ENCODE results near the gene KIAA1549. TPM values are rescaled to one million over a fixed set of nuclear protein-coding genes. Genes with fewer than 3 reads are reported as not detected.

KIAA1549 gene
- total RNA-seq, 1 donor from 2014 or later, result 0.53 TPM

DNA sequence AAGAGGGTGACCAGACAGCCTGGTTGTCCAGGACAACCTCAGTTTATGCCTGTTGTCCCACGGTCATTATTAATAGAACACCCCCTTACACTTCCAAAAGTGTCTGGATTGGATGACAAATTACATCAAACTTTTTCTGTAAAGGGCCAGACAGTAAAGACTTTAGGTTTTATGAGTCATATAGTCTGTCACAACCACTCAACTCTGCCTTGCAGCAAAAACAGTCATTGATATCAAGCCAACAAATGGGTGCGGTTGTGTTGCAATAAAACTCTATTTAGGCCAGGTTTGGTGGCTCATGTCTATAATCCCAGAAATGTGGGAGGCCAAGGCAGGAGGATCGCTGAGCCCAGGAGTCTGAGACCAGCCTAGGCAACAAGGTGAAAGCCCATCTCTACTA is 116.5 kb downstream of the KIAA1549 start:
- DNase-seq (ENCODE audit: low spot score) (no peak), ATAC-seq (no peak)

DNA sequence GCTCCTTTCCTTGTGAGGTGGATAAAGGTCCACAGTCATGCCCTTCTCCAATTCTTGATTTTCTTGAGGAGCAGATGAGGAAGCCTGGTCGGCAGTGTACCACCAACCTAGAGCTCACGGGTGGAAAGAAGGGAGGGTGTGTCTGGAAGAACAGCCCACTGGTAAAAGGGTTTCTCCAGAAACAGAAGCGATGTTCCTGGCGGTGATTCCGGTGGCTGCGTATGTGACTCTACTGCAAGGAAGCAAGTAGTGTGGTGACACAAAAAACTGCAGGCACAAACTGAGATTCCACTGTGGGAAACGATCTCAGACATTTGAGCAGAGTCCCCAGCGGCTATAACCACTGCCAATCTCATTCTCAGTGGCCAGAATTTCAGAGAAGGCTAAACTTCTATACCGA is 117.3 kb downstream of the KIAA1549 start:
- no peak for ATAC-seq

DNA sequence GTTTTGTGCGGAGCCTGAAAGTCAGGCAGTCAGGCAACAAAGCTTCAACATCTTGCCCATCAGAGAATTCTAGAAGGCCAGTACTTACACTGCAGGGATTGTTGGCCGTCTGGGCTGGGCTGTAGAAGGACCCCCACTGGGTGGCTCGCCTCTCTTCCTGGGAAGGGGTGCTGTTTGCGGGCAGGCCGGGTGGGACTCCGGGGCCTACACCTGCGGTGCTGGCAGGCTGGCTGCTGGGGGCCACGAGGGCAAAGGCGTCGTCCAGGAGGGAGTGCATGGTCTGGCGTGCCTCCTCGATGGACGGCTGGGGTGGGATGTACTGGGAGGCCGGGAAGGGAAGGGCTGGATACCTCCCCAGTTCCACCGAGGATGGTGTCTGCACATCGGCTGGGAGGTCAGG is 120.1 kb downstream of the KIAA1549 start:
- ATAC-seq (no peak), DNase-seq (ENCODE audit: low spot score) (no peak)

More for the DNA sequence above, 117.3 kb downstream of the KIAA1549 start:
- DNase-seq (ENCODE audit: low spot score), result no peak

DNA sequence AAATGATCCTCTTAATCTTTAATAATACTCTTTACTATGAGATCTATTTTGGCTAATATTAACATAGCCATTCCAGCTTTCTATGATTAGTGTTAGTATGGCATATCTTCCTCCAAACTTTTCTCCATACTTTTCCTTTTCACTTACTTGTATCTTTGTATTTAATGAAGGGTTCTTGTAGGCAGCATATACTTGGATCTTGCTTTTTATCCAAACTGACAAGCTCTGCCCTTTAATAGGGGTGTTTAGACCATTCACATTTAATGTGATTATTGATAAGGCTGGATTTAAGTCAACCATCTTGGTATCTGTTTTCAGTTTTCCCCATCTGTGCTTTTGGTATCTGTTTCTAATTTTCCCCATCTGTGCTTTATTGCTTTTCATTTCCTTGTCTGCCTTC is 123.5 kb downstream of the KIAA1549 start:
- no peak for ATAC-seq

DNA sequence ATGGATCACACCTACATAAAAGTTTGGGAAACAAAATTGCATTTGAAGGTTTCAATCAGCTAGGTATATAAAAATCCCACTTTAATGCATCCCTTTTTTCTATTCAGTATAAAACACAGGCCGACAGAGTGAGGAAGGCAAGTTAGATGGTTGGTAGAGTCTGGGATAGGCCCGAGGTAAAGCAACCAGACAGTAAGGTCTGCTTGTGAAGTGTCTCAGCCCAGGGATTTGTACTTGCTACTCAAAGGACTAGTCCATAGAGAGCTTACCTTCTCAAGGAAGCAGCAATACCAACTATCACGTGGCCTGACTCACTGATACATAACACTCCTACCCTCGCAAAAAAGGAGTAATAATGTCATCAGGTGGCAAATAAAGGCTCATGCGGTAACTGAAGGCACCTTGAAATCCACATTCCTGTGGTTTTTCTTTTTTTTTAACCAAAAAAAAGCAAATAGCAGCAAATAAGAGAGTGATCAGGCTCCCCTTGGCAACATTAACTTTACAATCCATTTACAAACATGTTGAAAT is 127.0 kb downstream of the KIAA1549 start:
- ATAC-seq (no peak), DNase-seq (ENCODE audit: low spot score) (no peak)

More for the DNA sequence above, 123.5 kb downstream of the KIAA1549 start:
- no peak for DNase-seq (ENCODE audit: low spot score)

DNA sequence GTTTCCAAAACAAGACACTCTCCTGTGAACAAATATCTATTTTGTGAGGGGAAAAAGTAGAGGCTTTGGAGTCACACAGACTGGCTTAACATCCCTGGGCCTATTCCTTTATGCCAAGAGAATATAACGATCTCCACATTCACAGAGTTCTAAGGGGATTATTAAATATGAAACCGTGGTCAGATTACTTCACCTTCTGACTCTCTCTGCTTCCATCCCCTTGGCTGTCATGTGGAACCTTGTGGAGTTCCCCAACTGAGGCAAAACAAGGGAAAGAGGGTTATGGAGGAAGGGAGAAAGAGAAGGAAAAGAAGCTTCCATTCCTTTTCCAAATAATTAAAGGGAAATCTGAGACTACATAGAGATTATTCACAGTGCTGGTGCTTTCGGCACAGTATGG is 127.7 kb downstream of the KIAA1549 start:
- DNase-seq (ENCODE audit: low spot score), result no peak
- ATAC-seq, result no peak

DNA sequence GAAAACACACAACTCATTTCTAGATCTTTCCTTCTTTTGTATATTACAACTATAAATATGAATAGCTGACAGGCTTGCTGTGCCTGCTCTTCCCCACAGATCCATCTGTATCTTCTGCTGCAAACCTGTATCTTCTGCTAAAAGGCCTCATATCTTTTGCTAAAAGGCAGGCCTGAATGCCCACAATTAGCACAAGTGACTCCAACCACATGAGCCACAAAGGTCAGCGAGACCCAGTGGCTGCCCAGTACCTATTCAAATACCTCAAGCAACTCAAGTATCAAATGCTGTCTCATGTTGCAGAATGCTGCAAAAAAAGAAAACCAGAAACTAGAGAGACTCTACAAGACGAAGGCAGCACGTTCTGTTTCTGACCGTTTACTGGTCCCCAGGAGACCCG is 128.7 kb downstream of the KIAA1549 start:
- no peak for DNase-seq (ENCODE audit: low spot score)
- ATAC-seq, result no peak

DNA sequence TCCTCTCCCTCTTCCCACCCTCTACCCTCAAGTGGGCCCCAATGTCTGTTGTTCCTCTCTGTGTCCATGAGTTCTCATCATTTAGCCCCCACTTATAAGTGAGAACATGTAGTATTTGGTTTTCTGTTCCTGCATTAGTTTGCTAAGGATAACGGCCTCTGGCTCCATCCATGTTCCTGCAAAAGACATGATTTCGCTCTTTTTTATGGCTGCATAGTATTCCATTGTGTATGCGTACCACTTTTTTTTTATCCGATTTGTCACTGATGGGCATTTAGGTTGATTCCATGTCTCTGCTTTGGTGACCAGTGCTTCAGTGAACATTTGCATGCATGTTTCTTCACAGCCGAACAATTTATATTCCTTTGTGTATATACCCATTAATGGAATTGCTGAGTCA is 131.5 kb downstream of the KIAA1549 start:
- DNase-seq (ENCODE audit: low spot score) (no peak), ATAC-seq (no peak)

DNA sequence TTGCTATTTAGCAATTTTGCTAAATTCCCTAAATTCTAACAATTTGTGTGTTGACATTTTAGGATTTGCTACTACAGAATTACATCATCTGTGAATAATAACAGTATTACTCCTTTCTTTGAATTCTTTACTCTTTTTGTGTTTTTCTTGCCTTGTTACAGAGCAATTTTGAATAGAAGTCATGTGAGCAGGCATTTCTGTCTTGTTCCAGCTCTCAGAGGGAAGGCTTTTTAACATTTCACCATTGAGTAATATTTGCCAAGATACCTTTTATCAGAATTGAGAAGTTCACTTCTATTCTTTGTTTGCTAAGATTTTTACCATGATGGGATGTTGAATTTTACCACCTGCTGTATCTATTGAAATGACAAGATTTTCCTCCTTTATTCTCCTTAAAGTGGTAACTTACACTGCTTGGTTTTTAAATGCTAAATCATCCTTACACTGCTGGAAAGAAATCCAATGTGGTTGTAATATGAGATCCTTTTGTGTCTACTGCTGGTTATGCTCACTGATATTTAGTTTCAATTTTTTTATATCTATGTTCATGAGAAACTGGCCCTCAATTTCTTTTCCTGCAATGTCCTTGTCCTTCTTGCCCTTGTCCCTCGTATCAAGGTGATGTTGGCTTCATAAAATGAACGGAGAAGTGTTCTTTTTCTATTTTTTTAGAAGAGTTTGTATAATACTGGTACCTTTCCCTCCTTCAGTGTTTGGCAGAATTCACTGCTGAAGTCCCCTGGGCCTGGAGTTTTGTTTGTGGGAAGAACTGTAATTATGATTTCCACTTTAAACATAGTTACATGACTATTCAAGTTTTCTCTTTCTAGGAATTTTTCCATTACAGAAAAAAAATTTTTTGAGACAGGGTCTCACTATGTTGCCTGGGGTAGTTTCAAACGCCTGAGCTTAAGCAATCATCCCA is 132.9 kb downstream of the KIAA1549 start:
- ATAC-seq (no peak), DNase-seq (ENCODE audit: low spot score) (no peak)

DNA sequence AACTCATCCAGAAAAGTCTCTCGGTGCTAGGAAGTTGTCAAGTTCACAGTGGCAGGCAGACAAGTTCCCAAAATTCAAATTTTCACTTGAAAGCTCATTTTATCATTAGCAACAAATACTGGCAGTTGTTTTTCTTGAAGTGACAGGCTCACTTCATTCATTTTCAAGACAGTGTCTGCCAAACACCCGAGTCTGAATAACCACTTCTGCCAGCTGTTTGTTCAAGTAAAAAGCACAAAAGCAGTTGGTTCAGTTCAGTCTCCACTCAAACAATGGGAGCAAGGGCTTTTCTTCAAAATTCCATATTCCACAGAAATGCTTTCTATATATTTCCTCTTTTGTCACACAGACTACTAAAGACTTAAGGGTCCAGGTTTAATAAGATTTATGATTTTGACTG is 135.5 kb downstream of the KIAA1549 start:
- ATAC-seq (no peak), DNase-seq (ENCODE audit: low spot score) (no peak)

DNA sequence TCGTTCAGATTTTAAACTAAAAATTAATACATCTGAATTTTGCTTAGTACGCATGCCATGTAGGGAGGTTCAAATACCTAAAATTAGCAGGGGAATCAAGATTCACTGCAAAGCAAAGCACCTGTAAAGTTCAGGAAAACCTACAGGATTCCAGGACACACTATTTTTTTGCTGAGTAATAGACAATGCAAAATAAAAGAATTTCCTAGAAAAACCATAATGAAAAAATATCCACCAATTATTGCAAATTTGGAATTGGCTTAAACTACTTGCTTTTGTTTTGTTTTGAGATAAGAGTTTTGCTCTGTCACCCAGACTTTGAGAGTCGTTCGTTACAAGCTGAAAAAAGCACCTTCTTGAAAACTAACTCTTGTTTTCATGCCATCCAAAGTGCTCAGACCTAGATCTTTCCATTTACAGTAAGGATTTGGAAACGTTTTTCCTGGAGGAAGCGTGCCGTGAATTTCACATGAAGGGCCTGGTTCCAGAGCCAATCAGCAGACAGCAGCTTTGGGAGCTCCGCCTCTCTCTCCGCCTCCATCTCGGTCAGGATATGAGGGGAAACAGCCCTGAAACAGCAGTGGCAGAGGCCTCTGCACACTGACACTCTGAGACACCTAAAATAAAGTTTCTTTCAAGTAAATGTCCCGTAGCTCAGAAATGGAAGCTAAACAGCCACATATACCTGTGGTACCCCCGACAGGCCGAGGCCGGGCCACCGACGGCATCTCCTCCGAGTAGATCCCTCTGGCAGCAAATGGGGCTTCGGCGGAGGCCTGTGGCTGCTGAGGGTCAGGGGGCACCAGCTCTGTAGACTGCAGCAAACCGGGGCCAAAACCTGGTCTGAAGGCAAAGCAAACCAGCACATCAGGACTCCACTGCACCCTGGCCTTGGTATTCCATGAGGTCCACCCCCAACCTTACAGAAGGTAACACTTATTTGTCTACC is 137.3 kb downstream of the KIAA1549 start:
- no peak for ATAC-seq
- DNase-seq (ENCODE audit: low spot score), result no peak

DNA sequence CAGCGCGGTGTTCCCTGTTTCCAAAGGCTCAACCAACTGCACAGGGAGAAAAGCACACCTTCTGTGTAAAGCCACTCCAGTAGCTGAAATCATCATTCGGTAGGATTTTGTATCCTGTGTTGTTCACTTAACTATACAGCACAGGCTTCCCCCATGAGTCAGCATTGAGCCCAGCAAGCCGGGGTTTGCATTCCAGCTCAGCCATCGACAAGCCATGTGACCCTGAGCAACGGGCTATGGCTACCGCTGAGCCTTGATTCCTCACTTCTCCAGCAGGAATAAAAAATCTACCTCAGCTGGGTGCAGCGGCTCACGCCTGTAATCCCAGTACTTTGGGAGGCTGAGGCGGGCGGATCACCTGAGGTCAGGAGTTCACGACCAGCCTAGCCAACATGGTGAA is 139.1 kb downstream of the KIAA1549 start:
- ATAC-seq (no peak), DNase-seq (ENCODE audit: low spot score) (no peak)

DNA sequence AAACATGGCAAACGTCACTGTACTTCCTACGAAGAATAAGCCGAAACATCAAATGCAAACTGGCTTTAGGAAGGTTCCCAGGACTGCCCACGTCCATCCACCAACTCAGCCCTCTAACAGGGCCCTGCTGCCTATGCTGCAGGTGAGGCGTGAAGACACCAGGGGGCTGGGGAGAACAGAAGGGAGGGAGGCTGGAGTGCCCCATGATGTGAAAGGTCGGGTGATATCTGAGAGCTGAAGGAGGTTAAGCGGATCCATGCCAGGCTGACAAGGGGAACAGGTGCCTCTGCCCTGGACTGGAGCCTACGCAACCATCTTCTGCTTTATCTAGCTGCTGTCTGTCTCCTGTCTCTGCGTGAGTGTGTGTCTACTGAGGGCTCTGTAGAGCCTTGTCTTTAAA is 143.0 kb downstream of the KIAA1549 start:
- no peak for ATAC-seq
- DNase-seq (ENCODE audit: low spot score), result no peak

DNA sequence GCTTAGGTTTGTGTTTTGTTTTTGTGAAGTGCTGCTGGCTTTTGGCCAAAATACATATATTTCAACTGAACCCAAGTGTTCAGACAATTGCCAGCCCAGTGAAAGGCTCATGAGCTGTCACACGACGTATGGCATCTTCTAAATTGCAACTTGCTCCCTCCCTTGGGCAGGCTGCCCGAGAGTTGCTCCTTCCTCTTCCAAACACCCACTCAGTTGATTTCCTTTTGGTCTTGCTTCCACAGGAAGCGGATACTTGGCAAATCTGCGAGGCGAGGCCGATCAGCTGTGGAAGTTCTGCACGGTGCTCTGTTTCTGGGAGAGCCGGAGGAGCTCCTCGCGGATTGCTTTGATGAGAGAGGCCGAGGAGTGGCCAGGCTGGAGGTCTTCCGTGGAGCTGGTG is 143.6 kb downstream of the KIAA1549 start:
- DNase-seq (ENCODE audit: low spot score), result no peak
- no peak for ATAC-seq

DNA sequence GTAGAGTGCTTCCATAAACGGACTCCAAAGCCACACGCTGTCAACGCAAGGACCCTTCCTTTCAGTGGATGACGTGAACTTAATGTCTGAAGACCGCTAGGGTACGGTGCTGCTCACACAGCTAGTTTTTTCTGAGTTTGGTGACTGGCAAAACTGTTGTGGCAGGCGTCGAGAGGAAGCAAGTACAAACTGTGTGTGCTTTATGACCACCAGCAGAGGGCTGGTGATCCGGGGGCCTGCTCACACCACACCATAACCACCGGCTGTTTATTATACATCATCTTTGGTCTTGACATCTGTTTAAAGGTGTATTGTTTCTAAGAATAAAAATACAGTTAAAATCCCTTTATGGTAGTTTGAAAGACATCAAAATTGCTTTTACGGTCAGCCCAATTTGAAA is 146.1 kb downstream of the KIAA1549 start:
- ATAC-seq, result no peak

DNA sequence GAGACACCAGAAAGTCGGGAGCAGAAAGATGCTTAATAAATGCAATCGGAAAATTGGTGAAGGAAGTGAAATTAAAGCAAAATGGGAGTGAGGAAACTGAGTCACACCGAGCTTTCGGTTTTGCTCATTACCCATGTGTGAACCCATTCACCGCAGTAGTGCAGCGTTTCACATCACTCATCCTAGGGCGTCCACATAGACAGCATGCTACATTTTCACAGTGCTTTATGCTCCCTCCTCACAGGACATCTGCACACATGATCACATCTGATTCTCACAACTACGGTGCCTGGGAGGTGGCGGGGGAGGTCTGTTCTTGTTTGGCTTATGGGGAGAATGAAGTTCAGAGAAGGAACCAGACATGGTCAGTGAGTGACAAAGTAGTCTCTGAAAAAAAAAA is 146.6 kb downstream of the KIAA1549 start:
- DNase-seq (ENCODE audit: low spot score) (no peak), ATAC-seq (no peak)

More for the DNA sequence above, 146.1 kb downstream of the KIAA1549 start:
- no peak for DNase-seq (ENCODE audit: low spot score)

DNA sequence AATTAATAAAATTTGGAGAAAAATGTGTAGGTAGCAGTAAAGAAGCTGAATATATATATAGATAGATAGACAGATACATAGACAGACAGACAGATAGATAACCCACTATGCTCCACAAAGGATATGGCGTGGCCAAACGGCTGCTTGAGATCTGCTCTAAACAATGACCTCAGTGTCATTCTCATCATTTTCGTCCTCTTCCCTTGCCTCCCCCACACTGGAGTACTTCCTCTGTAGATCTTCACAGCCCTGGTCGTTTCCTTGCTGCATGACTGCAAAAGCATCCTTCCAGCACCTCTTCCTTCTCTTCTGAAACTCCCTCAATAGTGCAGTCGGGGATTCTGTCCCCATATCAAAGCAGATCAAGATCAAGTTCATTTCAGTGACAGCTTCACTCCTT is 147.6 kb downstream of the KIAA1549 start:
- ATAC-seq (no peak), DNase-seq (ENCODE audit: low spot score) (no peak)

DNA sequence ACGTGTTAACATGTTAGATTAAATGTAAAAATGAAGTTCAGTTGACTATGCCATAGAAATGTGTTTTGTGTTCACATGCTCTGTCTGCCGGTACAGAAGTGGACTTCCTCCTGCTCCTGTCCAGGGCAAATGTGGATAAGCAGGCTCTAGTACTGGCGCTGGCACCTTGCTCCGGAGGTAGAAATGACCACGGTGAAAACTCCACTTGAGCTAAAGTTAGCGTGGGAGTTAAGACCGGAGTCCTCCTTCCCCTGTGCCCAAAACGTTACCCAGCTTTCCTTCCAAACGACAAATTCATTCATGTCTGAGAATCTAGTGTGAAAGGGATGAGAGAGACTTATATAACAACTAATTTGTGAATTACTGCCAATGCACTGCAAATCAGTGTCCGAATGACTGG is 148.2 kb downstream of the KIAA1549 start:
- DNase-seq (ENCODE audit: low spot score), result no peak
- ATAC-seq, result no peak

DNA sequence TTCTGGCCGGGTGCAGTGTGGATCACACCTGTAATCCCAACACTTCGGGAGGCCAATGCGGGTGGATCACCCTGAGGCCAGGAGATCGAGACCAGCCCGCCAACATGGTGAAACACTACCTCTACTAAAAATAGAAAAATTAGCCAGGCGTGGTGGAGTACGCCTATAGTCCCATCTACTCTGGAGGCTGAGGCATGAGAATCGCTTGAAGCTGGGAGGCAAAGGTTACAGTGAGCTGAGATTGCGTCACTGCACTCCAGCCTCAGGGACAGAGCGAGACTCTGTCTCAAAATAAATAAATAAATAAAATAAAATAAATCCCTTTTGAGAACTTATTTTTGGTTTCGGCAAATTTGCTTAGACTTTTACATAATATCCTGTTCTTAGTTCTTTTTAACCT is 151.9 kb downstream of the KIAA1549 start:
- ATAC-seq, result no peak

DNA sequence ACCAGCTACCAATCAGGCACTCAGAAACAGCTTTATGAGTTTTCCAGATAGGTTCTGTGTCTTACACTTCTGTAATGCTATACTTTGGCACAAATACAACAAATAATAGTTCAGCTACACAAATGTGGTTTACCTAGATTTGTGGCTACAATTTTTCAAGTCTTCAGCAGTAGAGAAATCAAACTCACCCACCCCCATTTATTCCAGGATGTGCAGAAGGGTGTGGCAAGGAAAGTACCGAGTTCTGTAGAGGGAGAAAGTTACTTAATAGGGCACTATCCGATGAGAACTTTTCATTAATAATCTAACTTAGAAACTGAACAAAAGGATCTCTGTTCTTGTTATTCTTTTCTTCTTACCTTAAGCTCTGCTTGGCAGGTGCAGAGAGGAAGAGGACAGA is 152.9 kb downstream of the KIAA1549 start:
- ATAC-seq, result no peak

More for the DNA sequence above, 151.9 kb downstream of the KIAA1549 start:
- DNase-seq (ENCODE audit: low spot score), result no peak

DNA sequence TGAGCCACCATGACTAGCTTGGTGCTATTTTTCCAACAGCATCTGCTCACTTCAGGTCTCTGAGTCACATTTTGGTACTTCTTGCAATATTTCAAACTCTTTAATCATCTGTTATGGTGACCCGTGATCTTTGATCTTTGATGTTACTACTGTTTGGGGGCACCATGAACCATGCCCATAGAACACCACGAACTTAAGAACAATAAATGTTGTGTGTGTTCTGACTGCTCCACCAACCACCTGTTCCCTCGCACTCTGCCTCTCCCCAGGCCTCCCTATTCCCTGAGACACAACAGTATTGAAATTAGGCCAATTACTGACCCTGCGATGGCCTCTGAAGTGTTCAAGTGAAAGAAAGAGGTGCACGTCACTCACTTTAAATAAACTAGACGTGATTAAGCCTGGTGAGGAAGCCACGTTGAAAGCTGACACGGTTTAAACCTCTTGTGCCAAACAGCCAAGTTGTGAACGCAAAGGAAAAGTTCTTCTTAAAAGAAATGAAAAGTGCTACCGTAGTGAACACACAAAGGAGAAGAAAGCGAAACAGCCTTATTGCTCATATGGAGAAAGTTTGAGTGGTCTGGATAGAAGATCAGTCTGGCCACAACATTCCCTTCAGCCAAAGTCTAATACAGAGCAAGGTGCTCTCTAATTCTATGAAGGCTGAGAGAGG is 156.0 kb downstream of the KIAA1549 start:
- DNase-seq (ENCODE audit: low spot score), result no peak
- no peak for ATAC-seq

More for the DNA sequence above, 152.9 kb downstream of the KIAA1549 start:
- no peak for DNase-seq (ENCODE audit: low spot score)

All from left lobe of liver (tissue), 2 donors.